ENCODE results near the gene HK1.

GRCh38 chr10:69437321-69438259, 159.3 kb downstream of the HK1 start:
- TF ChIP-seq POLR2A (IDR thresholded peaks at IDR 0.05) (no peak), CTCF (IDR thresholded peaks at IDR 0.05) (no peak), EP300 (IDR thresholded peaks at IDR 0.05) (no peak)

All from tibial nerve (tissue), 4 donors.